Hippocampal formation (tissue), 2 donors: ENCODE data around the gene TMPRSS2.

Source experiments
- DNase-seq, 2 donors: peaks; one replicate each; lab custom pipeline; 2025; lab: John Stamatoyannopoulos, UW

Gene TMPRSS2

DNA sequence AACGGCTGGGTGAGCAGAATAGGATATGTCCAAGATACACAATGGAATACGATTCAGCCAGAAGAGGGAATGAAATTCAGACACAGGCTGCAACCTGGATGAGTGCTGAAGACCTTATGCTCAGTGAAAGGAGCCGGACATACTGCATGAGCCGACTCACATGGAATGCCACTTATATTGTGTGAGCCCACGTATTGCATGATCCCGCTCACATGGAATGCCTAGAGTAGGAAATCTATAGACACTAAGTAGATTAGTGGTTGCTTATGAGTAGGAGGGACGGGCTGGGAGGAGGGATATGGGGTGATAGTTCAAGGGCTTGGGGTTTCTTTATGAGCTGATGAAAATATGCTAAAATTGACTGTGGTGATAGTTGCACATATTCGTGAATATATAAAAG, 26.8 kb downstream of the TMPRSS2 start:
- no peak for DNase-seq

DNA sequence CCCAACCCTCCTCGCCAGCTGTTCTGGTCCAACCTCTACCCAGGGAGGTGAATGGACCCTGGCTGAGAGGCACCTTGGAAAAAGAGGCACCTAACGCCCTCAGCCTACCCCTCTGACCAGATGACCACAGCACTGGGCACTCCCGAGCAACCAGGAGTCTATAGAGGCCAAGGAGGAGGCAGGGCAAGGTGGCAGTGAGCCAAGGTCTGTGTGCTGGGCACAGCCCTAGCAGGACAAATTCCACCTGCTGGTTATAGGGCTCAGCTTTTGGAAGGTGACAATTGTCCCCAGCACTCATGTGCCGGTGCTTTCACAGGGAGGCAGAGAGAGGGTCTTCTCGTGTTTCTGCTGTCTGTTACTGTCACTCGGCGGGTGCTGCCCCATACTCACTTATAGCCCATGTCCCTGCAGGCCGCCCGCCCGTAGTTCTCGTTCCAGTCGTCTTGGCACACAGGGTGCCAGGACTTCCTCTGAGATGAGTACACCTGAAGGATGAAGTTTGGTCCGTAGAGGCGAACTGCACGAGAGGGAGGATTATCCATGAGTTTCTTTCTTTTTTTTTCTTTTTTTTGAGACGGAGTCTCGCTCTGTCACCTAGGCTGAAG, 27.8 kb downstream of the TMPRSS2 start:
- no peak for DNase-seq

DNA sequence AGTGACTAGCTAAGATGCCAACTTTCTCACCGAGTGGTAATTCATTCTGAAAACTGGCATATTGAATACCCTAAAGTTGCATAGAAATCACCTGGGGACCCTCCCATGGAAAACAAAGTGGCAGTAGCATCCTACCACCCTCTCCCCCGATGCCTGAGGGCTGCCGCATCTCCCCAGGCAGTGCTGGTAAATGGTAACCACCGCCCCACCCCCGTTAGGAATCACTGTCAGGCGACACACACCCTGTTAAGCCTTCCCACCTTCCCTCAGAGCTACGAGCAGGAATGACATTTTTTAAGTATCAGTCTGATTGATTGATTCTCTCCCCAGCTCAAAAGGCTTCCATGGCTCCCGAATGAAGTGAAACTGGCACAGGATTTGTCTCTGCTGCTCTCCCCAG, 28.3 kb downstream of the TMPRSS2 start:
- DNase-seq: no peak

DNA sequence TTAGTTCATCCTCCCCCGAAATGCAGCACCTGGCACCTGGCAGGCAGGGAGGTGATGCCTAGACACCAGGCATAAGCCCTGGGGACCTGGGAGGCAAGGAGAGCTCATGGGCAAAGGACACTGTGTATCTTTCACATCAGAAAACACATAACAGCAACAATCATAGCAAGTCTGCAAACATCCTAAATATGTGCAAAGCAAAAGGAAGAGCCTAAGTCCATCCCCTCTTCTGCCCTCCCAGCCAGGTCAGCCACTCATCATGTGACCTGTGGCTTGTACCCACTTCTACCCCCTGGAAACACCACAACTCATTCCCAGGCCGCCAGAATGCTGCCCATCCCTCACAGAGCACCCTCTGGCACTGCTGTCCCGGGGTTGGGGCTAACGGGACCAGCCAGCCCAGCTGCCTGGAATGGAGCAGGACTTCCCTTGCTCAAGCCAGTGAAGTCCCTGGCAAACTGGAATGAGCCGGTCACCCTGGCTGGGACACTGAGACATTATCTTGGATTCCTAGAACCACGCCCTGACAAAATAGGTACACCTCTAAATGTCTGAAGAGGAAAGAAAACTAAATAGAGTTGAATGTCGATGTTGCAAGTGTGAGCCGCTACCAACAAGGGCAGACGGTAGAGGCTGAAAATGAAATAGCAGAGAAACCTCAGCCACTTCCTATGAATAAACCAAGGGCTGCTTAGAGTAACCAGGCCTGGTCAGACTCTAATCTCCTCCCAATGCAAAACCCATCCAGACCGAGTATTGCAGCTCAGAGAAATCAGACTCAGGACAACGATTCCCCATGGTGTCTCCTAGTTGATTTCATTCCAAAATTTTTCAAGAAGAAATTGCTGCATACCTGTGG, 29.4 kb downstream of the TMPRSS2 start:
- no peak for DNase-seq

DNA sequence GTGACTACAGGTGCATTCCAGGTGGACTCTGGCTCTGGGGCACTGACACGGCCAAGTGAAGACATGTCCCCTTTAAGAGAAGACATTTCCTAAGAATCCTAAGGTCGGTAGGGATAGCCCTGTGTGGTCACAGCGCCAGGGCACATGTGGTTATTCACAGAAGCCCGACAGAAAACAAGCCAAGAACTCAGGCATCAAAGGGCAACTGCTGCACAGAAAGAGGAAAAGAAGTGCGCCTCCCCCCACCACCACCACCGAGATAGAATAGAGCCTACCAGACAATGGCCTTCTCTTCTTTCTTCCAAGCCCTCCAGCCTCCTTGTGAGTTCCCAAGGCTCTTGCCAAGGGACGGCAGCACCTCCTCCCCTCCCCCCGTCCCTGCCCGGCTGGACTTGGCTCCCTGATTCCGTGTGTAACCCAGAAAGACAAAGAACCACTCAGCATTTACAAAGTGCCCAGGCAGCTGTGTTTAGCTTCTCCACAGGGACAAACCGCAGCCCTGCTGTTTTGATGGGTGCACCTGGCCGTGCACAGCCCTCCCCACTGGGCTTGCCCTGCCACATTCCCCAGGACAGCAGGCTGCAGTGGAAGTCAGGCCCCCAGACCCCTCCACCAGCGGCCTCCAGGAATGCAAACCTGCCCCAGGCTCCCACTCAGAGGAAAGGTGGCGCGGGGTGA, 30.2 kb downstream of the TMPRSS2 start:
- DNase-seq: peak; percentile 8 to 35

DNA sequence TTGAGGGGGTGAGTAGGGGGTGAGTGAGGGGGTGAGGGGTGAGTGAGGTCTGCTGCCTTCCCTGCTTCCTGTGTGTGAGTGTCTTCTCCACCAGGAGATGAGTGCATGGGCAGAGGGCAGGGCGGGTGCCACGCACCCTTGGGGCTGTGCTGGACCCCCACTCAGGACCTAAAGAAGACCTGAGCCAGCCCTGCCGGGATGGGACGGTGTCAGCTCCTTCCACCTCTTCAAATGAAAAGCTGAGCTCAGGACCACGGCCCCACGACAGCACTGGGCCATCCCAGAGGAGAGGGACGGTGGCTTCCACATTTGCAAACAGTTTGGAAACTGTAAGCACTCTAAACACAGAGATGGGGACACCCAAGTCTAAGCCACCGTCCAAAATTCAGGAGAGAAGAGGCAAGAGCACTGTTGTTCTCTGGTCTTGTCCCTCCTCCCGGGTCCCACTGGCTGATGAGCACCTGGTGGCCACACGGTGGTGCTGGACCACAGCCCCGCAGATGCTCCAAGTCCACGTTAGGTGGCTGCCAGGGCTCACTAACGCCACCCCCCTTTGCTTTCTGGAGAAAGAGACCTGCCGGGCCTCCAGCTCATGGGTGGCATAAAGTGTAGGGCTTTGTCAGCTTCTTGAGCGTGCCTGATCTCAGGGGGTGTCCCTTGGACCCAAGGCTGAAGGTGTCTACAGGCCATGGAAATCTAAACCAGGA, 32.1 kb downstream of the TMPRSS2 start:
- DNase-seq: no peak

DNA sequence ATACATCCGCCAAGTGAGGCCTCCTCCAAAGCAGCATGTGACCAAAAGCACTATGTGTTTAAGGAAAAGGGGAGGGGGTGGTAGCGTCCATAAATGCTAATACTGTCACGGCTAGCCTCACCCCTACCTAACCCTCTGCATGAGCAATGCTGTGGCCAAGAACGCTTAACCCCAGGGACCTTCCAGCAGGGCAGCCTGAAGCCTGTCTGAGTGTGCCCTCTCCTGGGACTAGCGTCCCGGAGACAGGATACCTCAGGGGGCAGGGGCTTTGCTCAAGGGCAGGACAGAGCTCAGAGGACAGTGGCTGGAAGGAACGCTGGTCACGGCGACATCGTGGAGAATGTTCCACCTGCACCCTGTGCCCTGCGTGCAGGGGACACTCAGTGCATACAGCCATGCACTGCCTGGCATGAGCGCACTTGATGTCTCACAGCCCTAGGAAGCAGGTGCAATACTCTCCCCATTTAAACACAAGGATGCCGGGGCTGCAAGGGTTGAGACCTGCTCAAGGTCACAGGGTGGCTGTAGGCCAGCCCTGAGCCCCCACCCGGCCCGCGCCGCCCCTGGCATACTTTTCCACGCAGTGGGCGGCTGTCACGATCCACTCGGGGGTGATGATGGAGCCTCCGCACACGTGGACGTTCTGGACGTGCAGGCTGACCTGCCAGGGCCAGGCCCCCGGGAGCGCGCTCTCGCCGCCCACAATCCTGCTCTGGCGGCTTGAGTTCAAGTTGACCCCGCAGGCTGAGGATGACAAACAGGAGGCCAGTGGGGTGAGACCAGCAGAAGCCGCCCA, 35.0 kb downstream of the TMPRSS2 start:
- no peak for DNase-seq

DNA sequence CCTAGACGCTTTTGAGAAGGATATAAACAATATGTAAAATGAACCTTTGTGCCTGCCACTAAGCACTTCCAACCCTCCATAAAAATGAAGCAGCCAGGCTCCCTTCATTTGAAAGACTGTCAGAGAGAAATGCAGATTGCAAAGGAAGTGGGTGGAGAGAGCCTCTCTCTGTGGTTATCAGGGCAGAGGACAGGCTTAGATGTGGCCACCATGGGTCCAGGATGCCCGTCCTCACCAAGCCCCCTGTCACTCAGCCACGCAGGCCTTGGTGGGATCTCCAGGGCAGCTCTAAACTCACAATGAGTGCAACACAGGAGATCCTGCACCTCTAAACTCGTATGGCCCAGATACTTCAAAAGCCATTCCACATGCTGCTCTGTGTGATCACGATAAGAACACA, 37.9 kb downstream of the TMPRSS2 start:
- no peak for DNase-seq

DNA sequence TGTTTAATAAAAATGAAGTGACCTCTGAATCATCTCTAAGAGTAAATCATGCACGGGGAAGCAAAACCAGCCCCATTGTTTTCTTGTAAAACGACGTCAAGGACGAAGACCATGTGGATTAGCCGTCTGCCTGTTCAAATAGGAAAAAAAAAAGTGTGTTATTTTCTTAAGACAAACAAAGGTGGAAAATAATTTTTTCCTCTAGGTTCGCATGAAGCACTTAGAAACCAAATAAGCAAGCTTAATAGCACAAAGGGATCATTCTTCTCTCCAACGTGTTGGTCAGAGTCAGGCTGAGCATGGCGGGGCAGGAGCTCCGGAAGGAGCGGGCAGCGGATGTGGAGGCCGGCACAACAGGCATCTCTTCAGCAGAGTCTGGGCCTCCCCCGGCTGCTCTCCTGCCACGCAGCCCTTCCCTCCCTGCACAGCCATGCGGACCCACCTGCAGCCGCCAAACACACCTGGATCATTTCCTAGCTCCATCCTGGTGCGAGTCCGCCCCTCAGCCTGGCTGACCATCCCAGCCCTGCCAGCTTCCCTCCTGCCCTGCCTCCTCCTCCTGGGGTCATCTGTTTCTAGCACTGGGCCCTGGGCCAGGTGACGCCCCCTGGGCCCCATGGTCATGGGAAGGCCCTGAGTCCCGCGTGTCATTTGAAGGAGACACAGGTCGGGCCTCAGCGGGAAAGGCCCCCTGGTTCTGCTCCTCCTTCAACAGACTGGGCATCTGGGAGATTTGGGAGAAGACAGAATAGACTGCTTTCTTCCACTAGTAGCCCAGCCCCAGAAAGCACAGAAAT, 41.7 kb downstream of the TMPRSS2 start:
- DNase-seq: no peak

DNA sequence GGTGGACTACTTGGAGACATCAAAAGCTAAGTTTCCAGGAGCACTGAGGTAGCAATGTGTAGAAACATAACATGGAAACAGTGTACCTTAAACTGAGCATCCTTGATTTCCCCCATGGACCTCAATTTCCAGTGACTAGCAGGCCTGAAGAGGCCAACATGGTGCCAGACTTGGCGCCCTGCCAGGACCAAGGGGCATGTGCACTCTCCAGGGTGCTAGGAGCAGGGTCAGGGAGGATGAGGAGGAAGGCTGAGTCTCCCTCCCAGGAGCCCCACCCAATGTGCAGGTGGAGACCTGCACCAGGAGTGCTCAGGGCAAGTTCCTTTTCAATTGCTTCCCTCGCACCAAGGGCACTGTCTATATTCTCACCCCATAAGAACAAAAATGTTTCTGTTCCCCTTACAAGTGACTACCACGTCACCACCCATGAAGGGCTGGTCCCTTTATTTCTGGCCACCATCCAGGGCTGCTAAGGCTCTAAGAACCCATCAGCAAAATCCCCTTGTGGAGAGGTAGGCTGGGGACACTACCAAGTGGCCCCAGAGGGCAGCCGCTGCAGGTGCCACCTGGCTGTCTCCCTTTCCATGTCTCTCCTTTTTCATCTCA, 42.7 kb downstream of the TMPRSS2 start:
- no peak for DNase-seq

DNA sequence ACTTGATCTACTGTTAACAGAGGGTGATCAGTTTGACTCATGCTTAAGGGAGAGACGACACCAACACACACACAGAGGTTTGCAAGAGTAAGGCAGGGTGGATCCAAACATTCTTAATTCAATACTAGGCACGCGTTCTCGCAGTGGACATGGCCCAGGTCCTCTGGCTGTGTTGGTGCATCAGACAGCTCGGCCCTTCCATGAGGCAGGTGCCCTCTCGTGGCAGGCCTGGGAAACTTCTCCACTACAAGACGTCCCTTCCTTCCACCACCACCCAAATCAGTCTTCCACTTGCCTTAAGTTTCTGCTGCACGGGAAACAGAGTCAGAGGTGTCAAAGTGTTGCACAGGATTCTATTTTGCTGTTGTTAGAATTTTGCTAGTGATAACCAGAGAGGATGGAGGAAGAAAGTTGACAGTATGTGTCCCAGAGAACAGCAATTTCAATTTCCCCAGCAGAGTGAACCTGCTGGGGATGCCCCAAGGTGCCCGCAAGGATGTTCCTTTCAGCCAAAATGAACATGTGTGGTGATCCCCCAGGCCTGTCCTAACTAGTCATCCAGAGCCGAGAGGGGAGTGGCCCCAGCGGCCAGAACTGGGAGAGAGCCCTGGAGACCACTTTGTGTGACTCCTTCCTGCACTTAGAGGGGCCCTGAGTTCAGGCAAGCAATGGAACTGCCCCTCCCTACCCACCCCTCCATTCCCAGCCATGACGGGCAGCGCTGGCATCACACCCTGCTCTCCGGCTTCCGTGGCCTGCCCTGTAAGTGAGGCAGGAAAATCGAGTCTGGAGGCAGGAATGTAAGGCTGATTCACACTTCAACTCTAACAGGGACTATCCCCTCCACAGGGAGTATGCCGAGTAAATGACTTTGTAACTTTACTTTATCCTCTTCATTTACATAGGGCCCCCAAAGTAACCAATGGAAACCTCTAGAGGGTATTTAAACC, 47.1 kb downstream of the TMPRSS2 start:
- peak; percentile 10 to 20 for DNase-seq

DNA sequence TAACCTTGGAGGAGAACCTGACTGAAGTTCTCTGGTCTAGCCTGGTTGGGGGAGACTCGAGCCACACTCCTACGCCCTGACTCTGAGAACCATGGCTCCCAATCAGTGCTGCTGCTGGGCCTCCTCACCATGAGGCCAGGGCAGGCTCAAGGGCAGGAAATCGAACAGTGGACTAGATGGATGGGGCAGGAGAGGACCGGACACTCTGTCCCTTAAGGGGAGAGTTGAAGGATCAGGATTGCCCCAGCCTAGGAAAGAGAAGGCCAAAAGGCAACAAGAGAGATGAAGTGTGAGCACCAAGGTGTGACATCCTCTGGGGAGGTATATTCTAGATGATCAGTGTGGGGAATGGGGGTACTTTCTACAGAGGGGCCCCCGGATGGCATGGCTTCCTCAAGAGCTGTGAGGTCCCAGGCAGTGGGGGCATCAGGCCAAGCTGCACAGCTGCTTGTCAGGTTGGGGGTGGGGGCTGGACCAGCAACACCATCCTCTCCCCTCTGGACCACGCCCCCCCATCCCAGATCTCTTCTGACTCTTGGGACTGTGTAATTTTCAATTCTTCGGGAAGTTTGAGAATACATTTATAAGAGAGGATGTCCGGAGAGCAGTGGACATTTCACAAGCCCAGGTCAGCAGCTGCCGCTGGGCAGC, 47.9 kb downstream of the TMPRSS2 start:
- DNase-seq: no peak

DNA sequence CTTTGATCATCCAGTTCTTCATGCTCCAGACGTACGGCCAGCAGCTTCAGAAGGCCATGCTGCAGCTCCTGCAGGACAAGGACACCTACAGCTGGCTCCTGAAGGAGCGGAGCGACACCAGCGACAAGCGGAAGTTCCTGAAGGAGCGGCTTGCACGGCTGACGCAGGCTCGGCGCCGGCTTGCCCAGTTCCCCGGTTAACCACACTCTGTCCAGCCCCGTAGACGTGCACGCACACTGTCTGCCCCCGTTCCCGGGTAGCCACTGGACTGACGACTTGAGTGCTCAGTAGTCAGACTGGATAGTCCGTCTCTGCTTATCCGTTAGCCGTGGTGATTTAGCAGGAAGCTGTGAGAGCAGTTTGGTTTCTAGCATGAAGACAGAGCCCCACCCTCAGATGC, 49.4 kb downstream of the TMPRSS2 start:
- DNase-seq: no peak

DNA sequence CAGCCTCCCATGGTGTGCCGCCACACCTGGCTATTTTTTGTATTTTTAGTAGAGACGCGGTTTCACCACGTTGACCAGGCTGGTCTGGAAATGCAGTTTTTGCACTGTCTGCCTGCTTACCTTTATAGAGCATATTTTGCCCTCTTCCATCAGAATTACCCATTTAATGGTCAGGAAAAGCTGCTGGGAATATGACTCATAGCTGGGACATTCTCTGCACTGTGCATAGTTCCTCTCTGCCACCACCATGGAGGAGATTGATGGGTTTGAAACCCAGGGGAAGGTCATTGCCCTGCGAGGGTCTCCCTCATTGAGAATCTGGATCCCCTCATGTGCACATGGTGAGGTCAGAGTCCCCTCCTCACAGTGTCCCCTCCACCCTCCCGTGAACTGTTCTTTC, 49.8 kb downstream of the TMPRSS2 start:
- DNase-seq: no peak

DNA sequence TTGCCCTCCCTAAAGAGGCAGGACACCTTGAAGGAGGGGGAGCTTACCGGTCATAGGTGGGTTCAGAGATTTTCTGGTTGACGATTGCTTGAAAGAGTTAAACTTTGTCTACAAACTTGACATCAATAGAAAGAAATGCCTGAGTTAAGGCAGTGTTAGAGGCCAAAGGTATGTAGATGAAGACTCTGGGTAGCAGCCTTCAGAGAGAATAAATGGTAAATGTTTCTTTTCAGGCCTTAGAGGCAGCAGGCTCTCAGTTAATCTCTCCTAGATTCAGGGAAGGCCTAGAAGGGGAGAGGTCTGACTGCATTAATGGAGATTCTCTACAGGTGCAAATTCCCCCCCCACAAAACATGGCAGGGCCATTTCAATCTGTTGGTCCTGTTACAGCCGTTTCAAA, 54.2 kb downstream of the TMPRSS2 start:
- DNase-seq: no peak

DNA sequence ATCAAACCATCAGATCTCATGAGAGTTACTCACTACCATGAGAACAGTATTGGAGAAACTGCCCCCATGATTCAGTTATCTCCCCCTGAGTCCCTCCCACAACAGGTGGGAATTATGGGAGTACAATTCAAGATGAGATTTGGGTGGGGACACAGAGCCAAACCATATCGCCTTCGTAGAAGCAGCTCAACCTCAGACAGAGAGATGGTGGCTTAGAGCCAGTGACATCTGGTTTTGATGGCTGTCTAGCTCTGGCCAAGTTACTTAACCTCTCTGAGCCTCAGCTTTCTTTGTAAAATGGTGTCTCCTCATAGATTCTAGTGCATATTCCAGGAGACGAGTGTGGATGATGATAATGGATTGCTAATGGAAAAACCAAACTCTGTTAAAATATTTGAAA, 54.8 kb downstream of the TMPRSS2 start:
- DNase-seq: no peak

DNA sequence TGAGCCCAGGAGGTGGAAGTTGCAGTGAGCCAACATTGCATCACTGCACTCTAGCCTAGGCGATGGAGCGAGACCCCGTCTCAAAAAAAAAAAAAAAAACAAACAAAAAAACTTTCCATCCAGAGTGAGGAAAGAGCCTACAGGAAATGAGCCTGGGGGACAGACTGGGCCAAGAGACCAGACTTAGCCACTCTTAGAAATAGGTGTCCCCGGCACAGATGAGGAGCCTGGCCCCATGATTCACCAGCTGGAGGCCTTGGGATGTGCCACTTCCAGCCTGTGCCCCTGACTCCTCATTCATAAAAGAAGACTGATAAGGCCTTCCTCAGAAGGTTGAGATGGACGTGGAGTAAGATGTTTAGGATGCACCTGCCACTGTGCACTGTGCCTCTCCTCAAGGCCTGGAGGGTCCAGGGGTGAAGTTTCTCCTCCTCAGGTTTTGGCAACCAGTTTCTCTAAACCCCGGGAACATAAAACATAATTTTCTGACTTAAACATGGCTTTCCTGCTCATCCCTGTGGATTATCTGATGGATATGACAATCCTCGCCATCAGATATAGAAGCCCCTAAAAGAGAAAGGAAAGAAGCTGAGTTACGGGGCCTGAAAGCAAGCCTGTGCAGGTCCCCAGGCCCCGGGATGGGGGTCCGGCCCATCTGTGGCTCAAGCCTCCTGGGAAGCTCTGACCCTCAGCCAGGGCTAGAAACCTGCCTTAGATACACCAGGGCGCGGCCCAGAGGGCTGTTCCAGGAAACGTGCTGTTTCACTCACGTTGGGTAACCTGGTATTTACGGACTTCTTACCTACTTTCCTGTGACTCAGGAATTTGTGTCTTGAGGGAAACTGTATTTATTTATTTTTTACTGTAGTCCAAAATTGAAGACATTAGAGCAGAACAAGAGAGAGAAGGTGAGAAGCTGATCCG, 55.9 kb downstream of the TMPRSS2 start:
- DNase-seq: no peak

DNA sequence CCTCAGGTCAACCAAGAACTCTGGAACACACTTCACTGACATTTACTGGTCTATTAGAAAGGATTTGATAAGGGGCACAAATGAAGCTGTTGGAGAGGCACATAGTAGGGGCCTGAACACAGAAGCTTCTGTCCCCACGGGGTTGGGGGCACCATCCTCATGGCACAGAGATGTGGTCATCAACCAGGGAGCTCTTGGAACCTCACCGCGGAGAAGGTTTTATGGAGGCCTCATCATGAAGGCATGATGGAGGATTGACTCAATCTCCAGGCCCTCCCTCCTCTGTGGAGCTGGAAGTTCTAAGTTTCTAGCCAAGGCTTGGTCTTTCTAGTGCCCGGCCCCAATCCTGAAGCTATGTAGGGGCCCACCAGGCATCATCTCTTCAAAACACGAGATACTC, 58.3 kb downstream of the TMPRSS2 start:
- no peak for DNase-seq
